Stimulated activated CD8-positive, alpha-beta memory T cell treated with anti-CD3 and anti-CD28 coated beads, Interleukin-12 subunit alpha, Interleukin-12 subunit beta, amount 100 ng/mL, for 4 hours (primary cell): ENCODE results near the gene PRICKLE1.
"Not testable (repeated sequence)": the region's sequence is repeated elsewhere in the genome, so short reads cannot be mapped to it uniquely, and the experiment has no call there.

ENCODE experiments used
- DNase-seq: peaks from one replicate; pipeline ENCODE4 v3.0.0-alpha.2; 2020; ENCODE audit warnings: low read depth

Gene PRICKLE1

DNA sequence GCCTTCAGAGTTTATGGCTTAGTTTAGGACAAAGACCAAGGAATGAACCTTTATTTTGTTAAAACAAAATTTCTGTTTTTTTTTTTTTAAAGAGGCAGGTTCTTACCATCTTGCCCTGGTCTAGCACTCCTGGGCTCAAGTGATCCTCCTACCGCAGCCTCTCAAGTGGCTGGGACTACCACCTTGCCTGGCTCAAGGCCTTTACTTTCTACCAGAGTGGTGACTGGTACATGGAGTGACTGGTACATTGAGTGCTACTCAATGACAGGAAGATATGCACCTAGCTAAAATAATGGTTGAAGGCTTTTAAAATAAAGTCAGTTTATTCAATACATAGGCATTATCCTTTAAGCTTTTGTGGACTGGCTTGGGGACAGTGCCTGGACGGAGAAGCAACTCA lies 32.6 kb downstream of the PRICKLE1 start:
- no peak for DNase-seq

DNA sequence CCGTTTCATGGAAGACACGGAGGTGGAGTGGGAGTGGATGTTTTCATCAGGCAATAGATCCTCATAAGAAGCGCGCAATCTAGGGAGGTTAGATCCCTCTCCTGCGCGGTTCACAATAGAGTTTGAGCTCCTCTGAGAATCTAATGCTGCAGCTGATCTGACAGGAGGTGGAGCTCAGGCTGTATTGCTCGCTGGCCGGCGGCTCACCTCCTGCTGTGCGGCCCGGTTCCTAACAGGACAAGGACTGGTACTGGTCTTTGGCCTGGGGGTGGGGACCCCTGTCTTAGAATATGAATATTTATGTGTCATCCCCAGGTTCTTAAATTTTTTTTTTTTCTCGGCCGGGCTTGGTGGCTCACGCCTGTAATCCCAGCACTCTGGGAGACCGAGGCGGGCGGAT lies 36.7 kb downstream of the PRICKLE1 start:
- no peak for DNase-seq

DNA sequence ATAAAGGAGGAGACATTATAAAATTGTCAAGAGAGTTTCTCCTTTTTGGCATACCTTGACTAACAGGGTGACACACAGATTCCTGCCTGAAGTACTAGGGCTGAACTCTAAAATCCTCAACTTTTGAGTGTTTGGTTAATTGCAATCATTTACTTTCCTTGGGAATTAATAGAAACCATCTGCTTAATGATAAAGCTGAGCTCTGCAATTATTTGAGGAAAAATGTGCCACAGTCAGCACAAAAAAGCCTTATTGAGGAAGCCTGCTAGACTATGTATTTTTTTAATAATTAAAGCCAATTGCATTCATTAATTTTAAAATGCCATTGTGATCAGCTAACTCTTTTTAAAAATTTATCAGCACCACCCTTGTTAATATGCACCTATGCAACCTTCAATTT lies 38.7 kb downstream of the PRICKLE1 start:
- DNase-seq, result no peak

DNA sequence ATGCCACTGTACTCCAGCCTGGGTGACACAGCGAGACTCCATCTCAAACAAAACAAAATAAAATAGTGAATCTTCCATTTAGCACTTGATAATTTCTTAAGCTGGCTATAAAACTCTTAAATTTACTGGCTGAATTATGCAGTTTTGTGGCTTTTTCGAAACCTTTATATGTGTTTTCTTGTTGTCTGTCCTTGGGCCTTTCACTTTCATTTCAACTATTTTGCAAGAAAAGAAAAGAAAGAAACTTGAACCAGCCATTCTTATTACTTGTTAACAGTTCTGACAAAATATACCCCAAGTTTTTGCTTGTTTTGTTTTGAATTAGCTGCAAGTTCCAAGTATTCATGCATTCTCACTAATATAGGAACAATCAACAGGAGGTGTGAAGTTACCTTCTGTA lies 42.8 kb downstream of the PRICKLE1 start:
- no peak for DNase-seq

DNA sequence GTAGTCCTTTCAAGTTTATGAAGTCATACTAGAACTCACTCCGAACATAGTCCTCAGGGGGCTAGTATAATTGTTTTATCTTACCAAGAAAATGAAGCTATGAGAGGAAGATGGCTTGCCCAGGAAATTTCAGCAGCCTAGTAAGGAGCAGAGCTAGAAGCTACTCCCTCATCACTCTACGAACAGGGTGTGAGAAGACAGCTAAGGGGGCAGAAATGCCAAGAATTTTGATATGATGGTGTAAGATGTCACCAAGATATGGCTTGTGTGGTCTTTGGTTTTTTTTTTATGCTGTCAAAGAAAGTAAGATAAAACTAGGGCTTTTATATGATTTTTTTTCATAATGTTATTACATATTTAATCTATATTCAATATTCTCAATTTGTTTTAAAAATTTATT lies 47.6 kb downstream of the PRICKLE1 start:
- DNase-seq, result no peak

DNA sequence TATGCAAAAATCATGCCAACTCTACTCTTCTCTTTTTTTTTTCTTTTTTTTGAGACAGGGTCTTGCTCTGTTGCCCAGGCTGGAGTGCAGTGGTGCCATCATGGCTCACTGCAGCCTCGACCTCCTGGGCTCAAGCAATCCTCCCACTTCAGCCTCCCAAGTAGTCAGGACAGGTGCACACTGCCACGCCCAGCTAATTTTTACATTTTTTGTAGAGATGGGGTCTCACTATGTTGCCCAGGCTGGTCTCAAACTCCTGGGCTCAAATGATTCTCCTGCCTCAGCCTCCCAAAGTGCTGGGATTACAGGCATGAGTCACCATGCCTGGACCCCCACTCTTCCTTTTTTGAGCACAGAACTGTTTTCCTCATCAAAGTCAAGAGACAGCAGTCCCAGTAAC lies 48.2 kb downstream of the PRICKLE1 start:
- DNase-seq, result not testable (repeated sequence)

DNA sequence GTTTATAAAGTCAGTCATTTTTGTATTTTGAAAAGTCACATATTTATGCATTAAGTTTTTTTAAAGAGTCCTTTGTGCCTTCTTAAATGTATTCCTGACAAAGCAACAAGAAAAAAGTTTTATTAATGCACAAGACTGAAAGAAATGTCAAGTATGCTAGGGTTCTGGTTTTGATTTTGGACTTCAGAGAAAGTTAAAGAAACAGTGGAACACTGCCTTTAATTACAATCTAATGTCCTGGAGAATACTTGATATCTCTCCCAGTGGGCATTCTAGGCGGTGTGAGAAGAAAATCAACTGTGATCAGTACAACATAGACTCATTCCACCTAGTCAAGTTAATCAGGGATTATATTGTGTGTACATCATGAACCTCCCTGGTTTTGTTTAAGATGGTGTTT lies 49.9 kb downstream of the PRICKLE1 start:
- DNase-seq, result no peak

DNA sequence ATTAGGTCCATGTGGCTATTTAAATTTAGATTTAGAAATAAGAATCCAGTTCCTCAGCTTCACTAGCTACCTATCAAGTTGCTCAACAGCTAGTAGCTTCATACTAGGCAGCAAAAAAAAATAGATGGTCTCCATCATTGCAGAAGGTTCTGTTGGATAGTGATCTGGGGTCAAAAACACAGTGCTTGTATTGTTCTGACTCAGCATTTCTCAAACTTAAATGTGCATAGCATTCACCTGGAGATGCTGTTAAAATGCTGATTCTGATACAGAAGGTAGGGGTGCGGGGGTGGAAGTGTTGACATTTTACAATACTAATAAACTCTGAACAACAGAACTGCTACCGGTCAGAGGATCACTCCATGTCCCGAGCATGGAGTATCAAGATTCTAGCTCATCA lies 51.3 kb downstream of the PRICKLE1 start:
- DNase-seq, result no peak

DNA sequence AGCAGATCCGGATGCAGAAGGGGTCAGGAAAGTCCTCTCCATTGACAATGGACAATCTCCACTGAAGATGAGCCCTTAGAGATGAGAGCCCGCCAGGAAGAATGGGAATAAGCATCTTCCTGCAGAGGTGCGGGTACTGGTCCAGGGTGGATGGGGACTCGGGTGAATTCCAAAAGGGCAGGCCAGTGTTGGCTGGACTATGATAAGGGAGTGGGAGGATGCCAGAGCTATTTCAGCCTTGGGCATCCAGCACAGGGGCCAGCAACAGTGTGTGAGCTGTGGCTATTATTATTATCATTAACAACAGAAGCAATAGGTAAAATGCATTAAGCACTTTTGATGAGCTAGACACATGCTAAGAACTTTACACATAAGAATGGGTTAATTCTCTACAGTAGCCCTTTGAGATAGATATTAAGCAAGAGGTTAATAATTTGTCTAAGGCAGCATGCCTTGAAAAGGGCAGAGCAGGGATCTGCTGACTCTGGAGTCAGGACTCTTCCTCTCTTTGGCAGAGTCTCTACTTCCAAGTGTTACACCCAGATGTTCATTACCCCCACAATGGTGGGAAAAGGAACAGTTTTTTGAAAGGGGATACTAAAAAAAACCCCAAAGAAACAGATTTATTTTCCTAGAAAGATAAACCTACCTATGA lies 55.2 kb downstream of the PRICKLE1 start:
- DNase-seq, result no peak

DNA sequence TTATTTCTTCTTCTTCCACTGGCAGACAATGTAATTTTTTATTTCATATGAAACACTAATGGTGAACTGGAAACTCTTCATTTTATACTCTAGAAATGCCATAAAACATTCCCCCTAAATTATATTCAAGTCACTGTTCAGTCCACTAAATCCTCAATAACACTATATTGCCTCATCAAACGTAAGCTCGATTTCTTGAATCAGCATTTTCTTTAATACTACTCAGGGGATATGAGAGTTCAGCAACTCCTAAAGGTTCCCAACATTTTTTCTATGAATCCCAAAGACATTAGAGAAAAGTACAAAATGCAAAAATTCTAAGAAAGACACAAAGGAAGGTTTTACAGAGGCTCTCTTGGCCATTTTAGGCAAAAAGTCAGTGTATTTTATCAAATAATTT lies 59.3 kb downstream of the PRICKLE1 start:
- DNase-seq, result no peak

DNA sequence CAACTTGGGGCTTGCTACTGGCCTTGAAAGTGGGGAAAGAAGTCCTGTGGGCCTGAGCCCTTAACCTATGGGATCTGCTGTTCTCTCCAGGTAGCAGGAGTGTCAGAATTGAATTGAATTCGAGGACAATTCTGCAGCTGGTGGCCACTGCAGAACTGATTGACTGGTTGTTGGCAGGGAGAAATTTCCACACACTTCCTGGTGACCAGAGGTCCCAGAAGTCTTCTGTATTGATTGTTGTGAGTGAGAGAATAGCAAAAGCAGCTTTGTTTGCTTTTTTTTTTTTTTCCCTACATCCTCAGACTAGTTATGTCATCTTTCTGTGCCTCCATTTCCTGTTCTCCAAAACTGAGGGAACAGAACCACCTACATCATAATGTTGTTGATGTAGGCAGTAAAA lies 64.1 kb downstream of the PRICKLE1 start:
- DNase-seq, result no peak

DNA sequence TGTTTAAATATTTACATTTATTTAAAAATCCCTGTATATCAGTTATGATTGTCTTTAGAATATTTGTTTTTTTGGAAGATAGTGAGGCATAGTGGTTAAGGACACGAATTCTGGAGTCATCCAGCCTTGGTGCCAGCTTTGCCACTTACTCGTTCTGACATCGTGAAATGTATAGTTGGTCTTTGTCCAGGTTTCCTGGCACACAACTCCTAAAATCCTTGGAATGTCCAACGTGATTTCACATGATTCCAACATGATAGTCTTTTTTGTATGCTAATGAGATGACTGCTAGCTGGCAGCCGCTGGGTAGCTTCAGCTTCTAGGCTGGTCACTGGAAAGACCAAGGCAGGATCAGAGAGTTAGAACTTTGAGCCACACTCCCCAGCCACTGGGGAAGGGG lies 64.8 kb downstream of the PRICKLE1 start:
- DNase-seq, result no peak

DNA sequence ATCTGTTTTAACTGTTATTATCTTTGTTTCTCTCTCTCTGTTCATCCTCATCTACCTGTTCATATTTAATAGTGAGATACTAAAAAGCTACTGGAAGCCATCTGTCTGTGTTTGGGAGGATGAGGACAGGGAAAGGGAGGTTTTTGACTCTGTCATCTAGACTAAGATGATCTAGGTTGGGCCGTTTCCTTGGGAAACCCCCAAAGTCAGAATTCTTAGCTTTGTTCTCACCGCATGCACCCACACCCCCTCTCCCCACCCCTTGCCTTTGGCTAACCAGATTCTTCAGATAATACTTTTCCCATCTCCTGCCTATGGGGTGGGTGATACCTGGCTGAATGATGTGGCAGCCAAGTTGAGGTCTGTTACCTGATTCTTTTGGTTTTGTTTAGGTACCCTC lies 73.0 kb downstream of the PRICKLE1 start:
- DNase-seq, result no peak

DNA sequence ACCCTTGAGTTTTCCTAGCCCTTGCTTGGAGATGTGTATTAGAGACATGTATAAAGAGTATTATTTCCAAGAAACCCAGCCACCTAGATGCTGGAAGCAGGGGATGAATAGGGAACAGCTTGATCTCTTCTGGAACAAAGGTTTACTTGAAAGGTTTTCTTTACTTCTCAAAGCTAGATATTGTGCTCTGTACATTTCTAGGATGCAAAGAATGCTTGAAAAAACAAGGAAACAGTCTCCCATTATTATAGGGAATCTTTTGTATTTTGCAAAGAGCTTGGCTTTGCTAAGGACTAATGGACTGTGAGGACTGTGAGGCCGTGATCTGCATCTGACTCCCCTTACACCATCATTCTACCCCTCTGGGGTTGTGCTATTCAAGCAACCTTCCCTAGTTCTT lies 77.9 kb downstream of the PRICKLE1 start:
- DNase-seq, result no peak

DNA sequence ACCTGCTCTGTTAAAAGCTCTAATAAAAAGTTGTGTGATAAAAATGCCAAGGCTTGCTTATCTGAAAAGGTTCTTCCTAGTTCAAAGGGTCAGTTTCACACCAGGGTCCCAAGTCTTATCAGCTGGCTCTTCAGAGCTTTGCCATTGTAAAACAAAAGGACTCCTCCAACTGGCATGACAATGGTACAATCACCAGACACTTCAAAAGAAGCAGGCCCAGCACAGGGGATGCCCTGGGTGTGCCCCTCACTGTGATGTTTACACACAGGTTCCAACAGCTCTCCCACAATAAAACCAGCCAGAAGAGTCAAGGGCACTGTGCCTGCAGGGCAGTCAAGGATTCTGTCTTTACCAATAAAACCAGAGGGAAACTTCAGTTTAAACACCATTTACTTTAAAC lies 78.7 kb downstream of the PRICKLE1 start:
- DNase-seq, result no peak

DNA sequence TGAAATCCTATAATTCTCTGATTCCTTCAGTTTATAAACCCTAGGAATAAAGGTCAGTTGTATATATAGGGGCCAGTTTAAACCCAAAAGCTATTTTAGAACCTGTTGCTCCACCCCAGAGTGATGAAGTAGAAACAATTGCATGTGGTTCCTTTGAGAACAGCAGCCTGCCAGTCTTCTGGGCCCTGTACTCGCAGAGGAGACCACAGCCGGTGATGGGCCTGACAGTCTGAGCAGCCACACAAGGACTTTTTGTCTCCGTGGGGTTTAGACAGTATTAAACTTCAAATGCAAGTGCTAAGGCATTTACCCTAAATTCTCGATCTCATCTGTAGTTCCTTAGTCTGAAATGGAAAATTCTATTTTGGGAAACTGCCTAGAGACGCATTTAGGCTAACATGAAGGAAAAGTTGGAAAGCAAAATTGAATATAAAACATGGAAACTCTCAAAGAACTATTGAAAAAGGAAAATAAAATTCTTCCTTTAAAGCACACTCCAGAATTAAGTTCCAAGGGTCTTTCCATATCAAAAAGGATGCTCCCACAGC lies 80.6 kb downstream of the PRICKLE1 start:
- DNase-seq, result no peak

DNA sequence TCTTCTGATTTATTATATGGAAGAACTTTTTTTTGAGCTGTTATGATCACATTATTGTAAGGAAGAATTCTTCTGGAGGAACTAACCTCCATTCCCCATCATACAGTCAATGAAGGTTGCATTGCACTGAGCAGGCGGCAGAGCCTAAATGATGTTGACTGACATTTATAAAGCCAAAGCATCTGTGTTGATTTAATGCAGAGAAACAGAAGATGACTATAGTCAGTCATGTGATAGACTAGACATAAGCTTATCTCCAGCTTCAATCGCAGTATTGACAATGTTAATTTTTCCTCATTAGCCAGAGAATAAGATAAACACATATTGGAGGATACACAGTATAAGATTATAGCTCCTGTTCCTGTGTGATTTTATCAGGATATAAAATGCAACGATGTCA lies 82.0 kb downstream of the PRICKLE1 start:
- no peak for DNase-seq

DNA sequence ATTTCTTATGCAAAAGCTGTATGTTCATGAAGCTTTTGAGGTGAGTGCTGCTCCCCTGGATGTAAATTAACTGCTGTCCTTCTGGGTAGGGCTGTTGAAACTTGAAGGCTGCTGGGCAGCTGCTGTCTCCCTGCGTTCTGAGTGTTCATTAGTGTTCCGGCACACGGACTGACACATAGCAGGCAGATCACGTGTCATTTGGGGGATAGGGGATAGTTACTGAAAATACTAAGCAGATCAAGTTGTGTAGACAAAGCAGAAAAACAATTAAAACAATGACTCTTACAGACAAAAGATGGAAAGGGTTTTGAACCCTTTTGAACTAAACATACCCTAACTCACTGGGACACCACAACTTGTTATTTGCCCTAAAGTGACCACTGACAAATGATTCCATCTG lies 82.5 kb downstream of the PRICKLE1 start:
- no peak for DNase-seq

DNA sequence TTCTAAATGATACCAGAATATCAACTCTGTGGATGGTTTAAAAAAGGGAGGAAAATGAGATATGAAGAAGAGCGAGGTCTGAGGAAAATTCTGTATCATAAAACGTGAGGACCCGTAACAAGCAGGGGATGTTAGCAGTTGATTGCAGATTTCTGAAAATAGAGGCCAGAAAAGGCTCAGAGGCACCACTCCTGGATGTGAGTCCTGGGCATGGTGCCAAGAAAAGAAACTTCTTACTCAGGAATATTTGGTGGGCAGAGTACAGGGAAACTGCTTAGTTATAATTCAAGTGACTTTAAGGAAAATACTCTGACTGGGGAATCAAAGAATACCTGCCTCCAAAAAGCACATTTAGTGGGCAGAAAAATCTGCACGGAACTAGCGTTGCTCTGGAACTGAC lies 85.5 kb downstream of the PRICKLE1 start:
- DNase-seq, result no peak

DNA sequence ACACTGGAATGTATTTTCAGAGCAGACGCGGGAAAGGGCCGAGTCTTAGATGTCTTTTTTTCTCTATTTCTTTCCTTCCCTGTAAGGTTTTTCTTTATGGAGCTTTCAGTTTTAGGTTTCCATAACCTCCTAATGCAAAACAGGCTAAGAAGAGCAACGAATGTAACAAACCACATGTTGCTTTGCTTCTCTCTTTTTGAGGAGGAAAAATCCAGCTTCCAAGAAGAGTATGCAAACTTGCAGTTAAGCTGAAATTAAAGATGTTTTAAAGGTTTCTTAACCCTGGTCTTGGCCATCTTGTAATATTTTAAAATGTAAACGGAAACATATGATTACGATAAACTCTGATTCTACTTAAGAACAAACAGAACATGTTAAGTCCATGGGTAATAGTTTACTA lies 86.9 kb downstream of the PRICKLE1 start:
- DNase-seq, result no peak

DNA sequence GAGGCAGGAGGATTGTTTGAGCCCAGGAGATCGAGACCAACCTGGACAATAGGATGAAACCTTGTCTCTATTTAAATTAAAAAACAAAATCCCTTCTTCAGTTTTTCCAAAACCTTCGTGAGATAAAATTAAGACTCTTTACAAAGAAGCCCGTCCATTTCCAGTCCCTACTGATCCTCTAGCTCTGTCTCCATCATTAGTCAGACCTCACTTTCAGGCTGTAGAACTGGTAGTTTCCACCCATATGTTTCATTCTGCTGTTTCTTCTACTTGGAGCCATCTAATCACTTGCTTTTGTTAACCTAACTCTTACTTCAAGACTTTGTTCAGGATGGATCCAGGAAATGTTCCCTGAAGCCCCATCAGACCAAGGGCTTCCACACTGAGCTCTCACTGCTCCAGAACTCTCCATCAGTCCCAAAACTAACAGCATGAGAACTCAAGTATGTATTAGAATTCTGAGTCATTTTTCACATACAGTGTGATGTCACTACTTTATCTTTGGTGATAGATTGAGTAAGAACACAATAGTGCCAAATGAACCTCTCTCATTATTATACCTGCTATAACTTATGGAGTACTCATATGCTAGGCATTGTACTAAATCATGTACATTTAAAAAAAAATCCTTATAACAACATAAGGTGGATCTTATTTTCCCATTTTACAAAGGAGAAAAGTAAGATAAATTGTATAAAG lies 90.8 kb downstream of the PRICKLE1 start:
- DNase-seq, result no peak

DNA sequence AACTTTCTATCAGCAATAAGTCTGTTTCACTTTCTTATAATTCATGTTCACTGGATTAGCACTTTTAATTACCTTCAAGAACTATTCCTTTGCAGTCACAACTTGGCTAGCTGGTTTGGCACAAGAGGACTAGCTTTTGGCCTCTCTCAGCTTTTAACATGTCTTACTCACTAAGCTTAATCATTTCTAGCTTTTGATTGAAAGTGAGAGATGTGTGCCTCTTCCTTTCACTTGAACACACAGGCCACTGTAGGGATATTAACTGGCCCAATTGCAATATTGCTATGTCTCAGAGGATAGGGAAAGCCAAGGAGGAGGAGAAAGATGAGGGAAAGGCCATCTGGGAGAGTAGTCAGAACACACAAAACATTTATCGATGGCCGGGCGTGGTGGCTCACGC lies 92.7 kb downstream of the PRICKLE1 start:
- no peak for DNase-seq

DNA sequence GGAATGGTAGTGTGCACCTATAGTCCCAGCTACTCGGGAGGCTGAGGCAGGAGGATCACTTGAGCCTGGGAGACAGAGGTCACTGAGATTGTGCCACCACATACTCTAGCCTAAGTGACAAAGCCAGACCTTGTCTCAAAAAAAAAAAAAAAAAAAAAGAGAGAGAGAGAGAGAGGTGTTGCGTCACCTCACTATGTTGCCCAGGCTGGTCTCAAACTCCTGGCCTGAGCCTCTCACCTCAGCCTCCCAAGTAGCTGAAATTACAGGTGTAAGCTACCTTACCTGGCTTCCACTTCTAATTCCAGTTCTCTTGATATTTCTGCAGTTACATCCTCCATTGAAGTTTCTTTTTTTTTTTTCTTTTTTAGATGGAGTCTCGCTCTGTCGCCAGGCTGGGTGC lies 94.3 kb downstream of the PRICKLE1 start:
- no peak for DNase-seq

DNA sequence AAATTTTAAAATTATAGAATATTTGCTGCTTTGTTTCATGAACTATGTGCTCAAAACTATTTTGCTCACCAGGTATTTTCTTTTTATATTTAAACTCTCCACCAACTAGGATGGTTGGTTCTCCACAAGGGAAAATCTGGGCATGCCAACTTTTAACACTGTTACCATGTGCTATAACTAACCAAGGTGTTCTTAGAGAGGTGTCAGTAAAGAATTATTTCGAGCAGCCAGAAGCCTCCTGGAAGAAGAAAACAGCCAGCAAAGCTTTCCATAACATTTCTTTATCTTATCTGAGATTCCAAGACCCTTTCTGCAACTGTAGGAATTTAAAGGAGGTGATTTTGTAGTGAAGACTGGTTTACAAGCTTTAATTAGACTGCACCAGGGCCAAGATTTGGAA lies 97.3 kb downstream of the PRICKLE1 start:
- DNase-seq, result no peak
